Uterus (tissue), 4 donors: ENCODE data around the gene SLC17A5. TPM values are rescaled to one million over a fixed set of nuclear protein-coding genes. Genes with fewer than 3 reads are reported as not detected.

ENCODE experiments used
- DNase-seq, 2 donors: peaks; one replicate each; pipeline ENCODE4 v3.0.0-alpha.2; 2019 to 2020
- H3K27ac ChIP-seq, 2 donors: fragments of 200-600 bp; sonication (generic); 1 replicate in 1 of 2; 2 replicates in 1 of 2; pipeline ENCODE4 v1.5.1; 2016 to 2018
- H3K27me3 ChIP-seq, 2 donors: fragments of 200-600 bp; sonication (generic); one replicate each; pipeline ENCODE4 v1.5.1; 2018 to 2019; ENCODE audit warnings: control low read depth in 1 of 2
- H3K36me3 ChIP-seq, 2 donors: fragments of 200-600 bp; sonication (generic); one replicate each; pipeline ENCODE4 v1.5.1; 2019; ENCODE audit warnings: control low read depth in 1 of 2
- H3K4me1 ChIP-seq, 2 donors: fragments of 200-600 bp; sonication (generic); one replicate each; pipeline ENCODE4 v1.5.1; 2018 to 2019; ENCODE audit warnings: control low read depth in 1 of 2
- H3K4me3 ChIP-seq, 2 donors: fragments of 200-600 bp; sonication (generic); 1 replicate in 1 of 2; 2 replicates in 1 of 2; pipeline ENCODE4 v1.5.1; 2018 to 2019; ENCODE audit warnings: mild to moderate bottlenecking in 1 of 2
- H3K9me3 ChIP-seq, 2 donors: fragments of 200-600 bp; sonication (generic); one replicate each; pipeline ENCODE4 v1.5.1; 2019; ENCODE audit warnings: control low read depth in 1 of 2
- CTCF ChIP-seq, 4 experiments: fragments of 200-600 bp in 2 of 4; fragments of 450-650 bp in 2 of 4; sonication (generic) in 2 of 4; IDR thresholded peaks; one replicate each; pipeline ENCODE4 v1.5.1; 2016 to 2019; ENCODE audit warnings: antibody characterized with exemption in 4 of 4, mild to moderate bottlenecking in 2 of 4, moderate library complexity in 1 of 4
- POLR2A ChIP-seq, 2 donors: fragments of 450-650 bp; IDR thresholded peaks; one replicate each; pipeline ENCODE4 v1.6.1; 2016; ENCODE audit warnings: antibody characterized with exemption in 2 of 2, mild to moderate bottlenecking in 1 of 2, moderate library complexity in 1 of 2
- intact Hi-C: fragments of 100-400 bp; cut with DNase I; formaldehyde crosslinking; loops from one replicate; pipeline ENCODE4 v1.15.1; 2023; ENCODE audit warnings: low total_unique reads
- total RNA-seq, 4 donors: library from RNA; depleted of rRNA in 3 of 4; stranded (reverse); fragments of >200 nt in 3 of 4; gene quantifications; one replicate each; pipeline versions ENCODE4 v1.1.0 to v1.2.4, GENCODE V29; 2014 to 2023
- donor health status: DM: yes; HTN: yes; CAD: no.

Gene SLC17A5
- total RNA-seq, 4 donors from 2014 or later, result 3.6 to 27.4 (median 11.6) TPM

GRCh38 chr6:73675466-73676098 is 21.8 kb upstream of the SLC17A5 start:
- H3K4me3 ChIP-seq, result no peak overlapping the region
- intact Hi-C loops, result loop anchor here (5.0 kb wide), 1 partner anchor 57 kb away; no protein-coding TSS in a partner anchor
- no peak overlapping the region for H3K27ac ChIP-seq
- H3K4me1 ChIP-seq, result no peaks in the 10 kb centered on the region
- H3K27me3 ChIP-seq, result no peaks in the 10 kb centered on the region
- H3K36me3 ChIP-seq, result no peaks in the 10 kb centered on the region
- DNase-seq, result peak; percentile 68 to 83
- H3K9me3 ChIP-seq, result no peaks in the 10 kb centered on the region
- TF ChIP-seq POLR2A (IDR thresholded peaks at IDR 0.05), result no peak
- peak; percentile 81 to 89 (median 86) for TF ChIP-seq CTCF (IDR thresholded peaks at IDR 0.05)

- H3K4me3 ChIP-seq, result no peak overlapping the region
- H3K27ac ChIP-seq, result no peak overlapping the region
- no peaks in the 10 kb centered on the region for H3K9me3 ChIP-seq
- no peak for DNase-seq
- TF ChIP-seq CTCF (IDR thresholded peaks at IDR 0.05), result no peak
- H3K4me1 ChIP-seq, result no peaks in the 10 kb centered on the region
- H3K27me3 ChIP-seq, result no peaks in the 10 kb centered on the region
- intact Hi-C loops, result no loop called here
- H3K36me3 ChIP-seq, result no peaks in the 10 kb centered on the region
Measured at GRCh38 chr6:73671911-73672685, 18.3 kb upstream of the SLC17A5 start.

DNA sequence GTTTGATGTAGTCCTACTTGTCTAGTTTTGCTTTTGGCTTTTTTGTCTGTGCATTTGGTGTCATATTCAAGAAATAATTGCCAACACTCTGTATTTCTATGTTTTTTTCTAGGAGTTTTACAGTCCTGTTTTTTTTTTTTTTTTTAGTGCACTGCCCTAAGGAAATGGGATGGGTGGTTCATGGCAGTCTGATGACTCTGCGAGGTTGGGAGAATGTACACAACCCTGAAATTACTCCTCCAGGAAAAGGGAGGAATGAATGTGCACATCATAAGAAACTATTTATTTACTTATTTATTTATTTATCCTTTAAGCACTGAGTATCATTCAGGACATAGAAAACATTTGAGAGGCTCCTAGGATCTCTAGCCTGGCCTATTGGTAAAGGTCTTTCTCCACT is 15.2 kb upstream of the SLC17A5 start:
- no peak overlapping the region for H3K27ac ChIP-seq
- no peaks in the 10 kb centered on the region for H3K4me1 ChIP-seq
- no peak for DNase-seq
- TF ChIP-seq CTCF (IDR thresholded peaks at IDR 0.05) (no peak), POLR2A (IDR thresholded peaks at IDR 0.05) (no peak)
- no peaks in the 10 kb centered on the region for H3K9me3 ChIP-seq
- H3K4me3 ChIP-seq, result no peak overlapping the region
- intact Hi-C loops, result no loop called here
- H3K27me3 ChIP-seq, result no peaks in the 10 kb centered on the region
- H3K36me3 ChIP-seq, result no peaks in the 10 kb centered on the region

DNA sequence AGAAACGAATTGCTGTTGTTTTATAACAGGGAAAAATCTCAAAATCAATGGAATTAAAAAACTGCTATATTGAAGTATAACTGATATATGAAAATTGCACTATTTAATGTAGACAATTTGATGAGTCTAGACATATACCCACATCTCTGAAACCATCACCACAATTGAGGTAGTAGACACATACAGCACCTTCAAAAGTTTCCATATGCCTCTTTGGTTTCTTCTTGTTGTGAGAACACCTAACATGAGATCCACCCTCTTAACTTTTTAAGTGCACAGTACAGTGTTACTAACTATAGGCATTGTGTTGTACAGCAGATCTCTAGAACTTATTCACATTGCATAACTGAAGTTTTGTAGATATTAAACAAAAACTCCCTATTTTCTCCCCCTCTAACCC is 14.0 kb upstream of the SLC17A5 start:
- intact Hi-C loops, result no loop called here
- Histone ChIP-seq H3K4me1 (no peaks in the 10 kb centered on the region), H3K36me3 (no peaks in the 10 kb centered on the region), H3K4me3 (no peak overlapping the region), H3K9me3 (no peaks in the 10 kb centered on the region), H3K27ac (no peak overlapping the region), H3K27me3 (no peaks in the 10 kb centered on the region)
- TF ChIP-seq POLR2A (IDR thresholded peaks at IDR 0.05) (no peak), CTCF (IDR thresholded peaks at IDR 0.05) (no peak)
- no peak for DNase-seq

- H3K36me3 ChIP-seq, result no peaks in the 10 kb centered on the region
- no peak overlapping the region for H3K27ac ChIP-seq
- intact Hi-C loops, result no loop called here
- no peak for DNase-seq
- no peak overlapping the region for H3K4me3 ChIP-seq
- no peaks in the 10 kb centered on the region for H3K4me1 ChIP-seq
- no peaks in the 10 kb centered on the region for H3K27me3 ChIP-seq
- no peaks in the 10 kb centered on the region for H3K9me3 ChIP-seq
- TF ChIP-seq CTCF (IDR thresholded peaks at IDR 0.05), result no peak
- TF ChIP-seq POLR2A (IDR thresholded peaks at IDR 0.05), result no peak
Measured at GRCh38 chr6:73666393-73666792, 12.6 kb upstream of the SLC17A5 start.
